ENCODE measurements around the gene L1CAM. TPM values are rescaled to one million over a fixed set of nuclear protein-coding genes. Genes with fewer than 3 reads are reported as not detected.

L1CAM gene
- total and polyA plus RNA-seq, 9 of the 15 experiments (the other 6 are each of a cell fraction or from before 2014, with no cell fraction given): 0.09 to 0.86 (median 0.26) TPM; not detected in 3

- TF ChIP-seq, protein P1, sequence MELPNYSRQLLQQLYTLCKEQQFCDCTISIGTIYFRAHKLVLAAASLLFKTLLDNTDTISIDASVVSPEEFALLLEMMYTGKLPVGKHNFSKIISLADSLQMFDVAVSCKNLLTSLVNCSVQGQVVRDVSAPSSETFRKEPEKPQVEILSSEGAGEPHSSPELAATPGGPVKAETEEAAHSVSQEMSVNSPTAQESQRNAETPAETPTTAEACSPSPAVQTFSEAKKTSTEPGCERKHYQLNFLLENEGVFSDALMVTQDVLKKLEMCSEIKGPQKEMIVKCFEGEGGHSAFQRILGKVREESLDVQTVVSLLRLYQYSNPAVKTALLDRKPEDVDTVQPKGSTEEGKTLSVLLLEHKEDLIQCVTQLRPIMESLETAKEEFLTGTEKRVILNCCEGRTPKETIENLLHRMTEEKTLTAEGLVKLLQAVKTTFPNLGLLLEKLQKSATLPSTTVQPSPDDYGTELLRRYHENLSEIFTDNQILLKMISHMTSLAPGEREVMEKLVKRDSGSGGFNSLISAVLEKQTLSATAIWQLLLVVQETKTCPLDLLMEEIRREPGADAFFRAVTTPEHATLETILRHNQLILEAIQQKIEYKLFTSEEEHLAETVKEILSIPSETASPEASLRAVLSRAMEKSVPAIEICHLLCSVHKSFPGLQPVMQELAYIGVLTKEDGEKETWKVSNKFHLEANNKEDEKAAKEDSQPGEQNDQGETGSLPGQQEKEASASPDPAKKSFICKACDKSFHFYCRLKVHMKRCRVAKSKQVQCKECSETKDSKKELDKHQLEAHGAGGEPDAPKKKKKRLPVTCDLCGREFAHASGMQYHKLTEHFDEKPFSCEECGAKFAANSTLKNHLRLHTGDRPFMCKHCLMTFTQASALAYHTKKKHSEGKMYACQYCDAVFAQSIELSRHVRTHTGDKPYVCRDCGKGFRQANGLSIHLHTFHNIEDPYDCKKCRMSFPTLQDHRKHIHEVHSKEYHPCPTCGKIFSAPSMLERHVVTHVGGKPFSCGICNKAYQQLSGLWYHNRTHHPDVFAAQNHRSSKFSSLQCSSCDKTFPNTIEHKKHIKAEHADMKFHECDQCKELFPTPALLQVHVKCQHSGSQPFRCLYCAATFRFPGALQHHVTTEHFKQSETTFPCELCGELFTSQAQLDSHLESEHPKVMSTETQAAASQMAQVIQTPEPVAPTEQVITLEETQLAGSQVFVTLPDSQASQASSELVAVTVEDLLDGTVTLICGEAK (IDR thresholded peaks at IDR 0.05): no peak
- TF ChIP-seq, protein P1 (CRISPR knock-in tag; IDR thresholded peaks at IDR 0.05): no peak
Observed at GRCh38 chrX:153853180-153853901, 32.6 kb downstream of the L1CAM start (continued).

Measured in K562 (cell line).